ENCODE results near the gene GPC6.

Gene GPC6

GRCh38 chr13:93499991-93500390 lies 273.4 kb downstream of the GPC6 start:
- 58% methylated on average over 5 of the region's 5 CpGs for WGBS
- no peak overlapping the region for H2BK120ac ChIP-seq (ENCODE audit: low read depth, low read length)
- no peak overlapping the region for H2AK5ac ChIP-seq (ENCODE audit: low read length, severe bottlenecking)

GRCh38 chr13:93502071-93502470 lies 275.5 kb downstream of the GPC6 start:
- Histone ChIP-seq H3K9ac (ENCODE audit: low read length) (no peak overlapping the region), H3K4me1 (ENCODE audit: control insufficient read depth, insufficient read depth, low read depth, low read length) (no peaks in the 10 kb centered on the region), H4K91ac (ENCODE audit: low read length) (no peak overlapping the region), H3K4ac (ENCODE audit: low read depth in 1 of 2, low read length in 2 of 2) (no peak overlapping the region), H3K23ac (ENCODE audit: low read length in 2 of 2) (no peak overlapping the region), H2BK12ac (ENCODE audit: low read length in 2 of 2) (no peak overlapping the region), H3K27ac (ENCODE audit: low read length, poor library complexity, severe bottlenecking) (no peak overlapping the region), H2BK5ac (ENCODE audit: low read depth, low read length, poor library complexity, severe bottlenecking) (no peak overlapping the region), H4K8ac (ENCODE audit: low read length) (no peak overlapping the region), H3K4me3 (ENCODE audit: insufficient read depth in 1 of 2, low read depth in 1 of 2, low read length in 2 of 2) (no peak overlapping the region), H3K36me3 (ENCODE audit: control insufficient read depth in 1 of 2, insufficient read depth in 2 of 2, low read depth in 1 of 2, low read length in 2 of 2) (no peaks in the 10 kb centered on the region), H3K9me3 (ENCODE audit: control insufficient read depth, low read length) (no peaks in the 10 kb centered on the region), H3K79me1 (replicated peaks; ENCODE audit: low read length, poor library complexity, severe bottlenecking) (peaks cover 9% of the 10 kb centered on the region), H2AK5ac (ENCODE audit: low read length, severe bottlenecking) (no peak overlapping the region), H2BK120ac (ENCODE audit: low read depth, low read length) (no peak overlapping the region), H3K27me3 (ENCODE audit: control insufficient read depth in 1 of 2, insufficient read depth in 1 of 2, low read length in 2 of 2) (no peaks in the 10 kb centered on the region), H3K4me2 (ENCODE audit: low read length, poor library complexity, severe bottlenecking) (no peak overlapping the region), H3K18ac (ENCODE audit: low read depth in 1 of 2, low read length in 2 of 2) (no peak overlapping the region), H2AFZ (ENCODE audit: low read depth, low read length) (no peak overlapping the region), H3K14ac (ENCODE audit: low read length in 2 of 2) (no peak overlapping the region), H2BK15ac (ENCODE audit: low read depth, poor library complexity, severe bottlenecking) (no peak overlapping the region)
- no CpG with 5 or more reads among the region's 1 CpG for WGBS
- DNase-seq: no peak

More at GRCh38 chr13:93499991-93500390, 273.4 kb downstream of the GPC6 start:
- H3K4ac ChIP-seq (ENCODE audit: low read depth in 1 of 2, low read length in 2 of 2): no peak overlapping the region
- H3K23ac ChIP-seq (ENCODE audit: low read length in 2 of 2): no peak overlapping the region
- no peaks in the 10 kb centered on the region for H3K27me3 ChIP-seq (ENCODE audit: control insufficient read depth in 1 of 2, insufficient read depth in 1 of 2, low read length in 2 of 2)
- H3K4me2 ChIP-seq (ENCODE audit: low read length, poor library complexity, severe bottlenecking): no peak overlapping the region
- no peak overlapping the region for H2BK15ac ChIP-seq (ENCODE audit: low read depth, poor library complexity, severe bottlenecking)
- no peaks in the 10 kb centered on the region for H3K9me3 ChIP-seq (ENCODE audit: control insufficient read depth, low read length)
- H3K4me1 ChIP-seq (ENCODE audit: control insufficient read depth, insufficient read depth, low read depth, low read length): no peaks in the 10 kb centered on the region
- H2BK5ac ChIP-seq (ENCODE audit: low read depth, low read length, poor library complexity, severe bottlenecking): no peak overlapping the region
- peaks cover 12% of the 10 kb centered on the region for H3K79me1 ChIP-seq (replicated peaks; ENCODE audit: low read length, poor library complexity, severe bottlenecking)
- no peak overlapping the region for H4K8ac ChIP-seq (ENCODE audit: low read length)
- H4K91ac ChIP-seq (ENCODE audit: low read length): no peak overlapping the region
- no peak overlapping the region for H3K9ac ChIP-seq (ENCODE audit: low read length)
- no peak overlapping the region for H3K18ac ChIP-seq (ENCODE audit: low read depth in 1 of 2, low read length in 2 of 2)
- no peaks in the 10 kb centered on the region for H3K36me3 ChIP-seq (ENCODE audit: control insufficient read depth in 1 of 2, insufficient read depth in 2 of 2, low read depth in 1 of 2, low read length in 2 of 2)
- no peak overlapping the region for H3K27ac ChIP-seq (ENCODE audit: low read length, poor library complexity, severe bottlenecking)
- H3K14ac ChIP-seq (ENCODE audit: low read length in 2 of 2): no peak overlapping the region
- H2AFZ ChIP-seq (ENCODE audit: low read depth, low read length): no peak overlapping the region
- no peak for DNase-seq
- H3K4me3 ChIP-seq (ENCODE audit: insufficient read depth in 1 of 2, low read depth in 1 of 2, low read length in 2 of 2): peak overlapping the region in 1 of 2 experiments; percentile 32
- no peak overlapping the region for H2BK12ac ChIP-seq (ENCODE audit: low read length in 2 of 2)

GRCh38 chr13:93502987-93503615 lies 276.5 kb downstream of the GPC6 start:
- Histone ChIP-seq H3K4me1 (ENCODE audit: control insufficient read depth, insufficient read depth, low read depth, low read length) (no peaks in the 10 kb centered on the region), H3K27ac (ENCODE audit: low read length, poor library complexity, severe bottlenecking) (no peak overlapping the region), H2BK5ac (ENCODE audit: low read depth, low read length, poor library complexity, severe bottlenecking) (no peak overlapping the region), H3K18ac (ENCODE audit: low read depth in 1 of 2, low read length in 2 of 2) (no peak overlapping the region), H3K23ac (ENCODE audit: low read length in 2 of 2) (no peak overlapping the region), H3K4me3 (ENCODE audit: insufficient read depth in 1 of 2, low read depth in 1 of 2, low read length in 2 of 2) (no peak overlapping the region), H3K79me1 (replicated peaks; ENCODE audit: low read length, poor library complexity, severe bottlenecking) (peaks cover 5% of the 10 kb centered on the region), H3K4me2 (ENCODE audit: low read length, poor library complexity, severe bottlenecking) (no peak overlapping the region), H3K9me3 (ENCODE audit: control insufficient read depth, low read length) (no peaks in the 10 kb centered on the region), H2AK5ac (ENCODE audit: low read length, severe bottlenecking) (no peak overlapping the region), H3K9ac (ENCODE audit: low read length) (no peak overlapping the region), H2BK120ac (ENCODE audit: low read depth, low read length) (no peak overlapping the region), H3K14ac (ENCODE audit: low read length in 2 of 2) (no peak overlapping the region), H3K36me3 (ENCODE audit: control insufficient read depth in 1 of 2, insufficient read depth in 2 of 2, low read depth in 1 of 2, low read length in 2 of 2) (no peaks in the 10 kb centered on the region), H3K27me3 (ENCODE audit: control insufficient read depth in 1 of 2, insufficient read depth in 1 of 2, low read length in 2 of 2) (no peaks in the 10 kb centered on the region), H2BK12ac (ENCODE audit: low read length in 2 of 2) (no peak overlapping the region), H2BK15ac (ENCODE audit: low read depth, poor library complexity, severe bottlenecking) (no peak overlapping the region), H2AFZ (ENCODE audit: low read depth, low read length) (no peak overlapping the region), H4K91ac (ENCODE audit: low read length) (no peak overlapping the region), H3K4ac (ENCODE audit: low read depth in 1 of 2, low read length in 2 of 2) (no peak overlapping the region), H4K8ac (ENCODE audit: low read length) (no peak overlapping the region)
- WGBS: 53% methylated on average over 1 of the region's 1 CpG
- no peak for DNase-seq

- peaks cover 1% of the 10 kb centered on the region for H3K79me1 ChIP-seq (replicated peaks; ENCODE audit: low read length, poor library complexity, severe bottlenecking)
- H3K4me2 ChIP-seq (ENCODE audit: low read length, poor library complexity, severe bottlenecking): no peak overlapping the region
- no peaks in the 10 kb centered on the region for H3K27me3 ChIP-seq (ENCODE audit: control insufficient read depth in 1 of 2, insufficient read depth in 1 of 2, low read length in 2 of 2)
- H3K36me3 ChIP-seq (ENCODE audit: control insufficient read depth in 1 of 2, insufficient read depth in 2 of 2, low read depth in 1 of 2, low read length in 2 of 2): no peaks in the 10 kb centered on the region
- no peak overlapping the region for H2BK120ac ChIP-seq (ENCODE audit: low read depth, low read length)
- H3K9me3 ChIP-seq (ENCODE audit: control insufficient read depth, low read length): no peaks in the 10 kb centered on the region
- peak; percentile 35 for DNase-seq
- H3K4me3 ChIP-seq (ENCODE audit: insufficient read depth in 1 of 2, low read depth in 1 of 2, low read length in 2 of 2): no peak overlapping the region
- H4K91ac ChIP-seq (ENCODE audit: low read length): no peak overlapping the region
- no peaks in the 10 kb centered on the region for H3K4me1 ChIP-seq (ENCODE audit: control insufficient read depth, insufficient read depth, low read depth, low read length)
- no peak overlapping the region for H2BK15ac ChIP-seq (ENCODE audit: low read depth, poor library complexity, severe bottlenecking)
- H2BK5ac ChIP-seq (ENCODE audit: low read depth, low read length, poor library complexity, severe bottlenecking): no peak overlapping the region
- H4K8ac ChIP-seq (ENCODE audit: low read length): no peak overlapping the region
- no peak overlapping the region for H3K27ac ChIP-seq (ENCODE audit: low read length, poor library complexity, severe bottlenecking)
- H2AFZ ChIP-seq (ENCODE audit: low read depth, low read length): no peak overlapping the region
- H3K23ac ChIP-seq (ENCODE audit: low read length in 2 of 2): no peak overlapping the region
- H3K4ac ChIP-seq (ENCODE audit: low read depth in 1 of 2, low read length in 2 of 2): no peak overlapping the region
- no peak overlapping the region for H3K14ac ChIP-seq (ENCODE audit: low read length in 2 of 2)
- WGBS: 79% methylated on average over 3 of the region's 3 CpGs
- H2BK12ac ChIP-seq (ENCODE audit: low read length in 2 of 2): no peak overlapping the region
- H2AK5ac ChIP-seq (ENCODE audit: low read length, severe bottlenecking): no peak overlapping the region
- H3K18ac ChIP-seq (ENCODE audit: low read depth in 1 of 2, low read length in 2 of 2): no peak overlapping the region
- no peak overlapping the region for H3K9ac ChIP-seq (ENCODE audit: low read length)
Measured at GRCh38 chr13:93505104-93505952, 278.7 kb downstream of the GPC6 start.

Data from mesenchymal stem cell (in vitro differentiated cells and primary cell).